ENCODE measurements around the gene CLMN. TPM values are rescaled to one million over a fixed set of nuclear protein-coding genes. Genes with fewer than 3 reads are reported as not detected.

Gene CLMN
- total and polyA plus RNA-seq, 9 of the 15 experiments (the other 6 are each of a cell fraction or from before 2014, with no cell fraction given), result 0.01 to 0.18 (median 0.07) TPM; not detected in 4

DNA sequence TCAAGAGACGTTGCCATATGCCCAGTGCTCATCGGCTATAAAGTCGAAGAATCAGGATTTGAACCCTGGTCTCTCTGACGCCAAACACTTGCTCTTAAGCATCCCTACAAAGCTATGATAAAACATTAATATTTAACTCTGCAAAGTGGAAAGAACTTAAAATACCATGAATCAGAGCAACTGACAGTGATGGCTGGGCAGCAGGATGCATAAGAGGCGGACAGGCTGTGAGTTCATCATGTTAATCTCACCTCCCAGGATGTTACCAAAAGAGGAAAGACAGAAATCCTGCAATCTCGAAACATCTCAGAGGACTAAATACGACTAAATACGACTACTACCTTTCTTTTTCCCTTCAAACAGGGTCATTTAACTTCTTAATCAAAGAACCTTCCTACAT, 168.1 kb downstream of the CLMN start:
- H3K36me3 ChIP-seq (ENCODE audit: control insufficient read depth, insufficient read depth, low read length), result no peaks in the 10 kb centered on the region
- H4K20me1 ChIP-seq (replicated peaks; ENCODE audit: control insufficient read depth, insufficient read depth, low read length), result no peaks in the 10 kb centered on the region
- H3K9me3 ChIP-seq (replicated peaks; ENCODE audit: control insufficient read depth, insufficient read depth, low read depth, low read length), result no peaks in the 10 kb centered on the region
- no peak for ATAC-seq
- H3K4me2 ChIP-seq (ENCODE audit: insufficient read depth, low read length), result no peak overlapping the region
- BruUV-seq (replicated peaks), result no TSS peak
- POLR2A ChIA-PET, result no interaction called here
- peaks cover 54% of the 10 kb centered on the region for H3K79me2 ChIP-seq (ENCODE audit: control insufficient read depth, insufficient read depth, low read length)
- no peak overlapping the region for H3K4me3 ChIP-seq
- intact Hi-C loops (cut with micrococcal nuclease) (no loop called here), in situ Hi-C loops (cut with MboI) (no loop called here)
- H3K27ac ChIP-seq (ENCODE audit: extremely low read depth, low read depth, low read length), result no peak overlapping the region
- no peak overlapping the region for H2AFZ ChIP-seq (ENCODE audit: low read depth, low read length)
- no peak for DNase-seq (ENCODE audit: extremely low read depth in 1 of 4, low spot score in 3 of 4)
- peaks cover 2 to 11% of the 10 kb centered on the region in 2 experiments; a peak in 3 of 5 replicates for H3K4me1 ChIP-seq (replicated peaks in 1 of 2; ENCODE audit: control insufficient read depth in 2 of 2, insufficient read depth in 2 of 2, low read length in 2 of 2)
- H3K9me1 ChIP-seq (ENCODE audit: control insufficient read depth, insufficient read depth, low read length), result no peaks in the 10 kb centered on the region
- H3K27me3 ChIP-seq (ENCODE audit: control insufficient read depth in 2 of 2, insufficient read depth in 2 of 2, low read length in 2 of 2), result no peaks in the 10 kb centered on the region
- H3K9ac ChIP-seq (ENCODE audit: insufficient read depth in 1 of 2, low read depth in 2 of 2, low read length in 2 of 2), result no peak overlapping the region
- 70% methylated on average over 8 of the region's 8 CpGs for WGBS (ENCODE audit: insufficient coverage, low coverage, missing lambda C conversion rate)
- CTCF ChIA-PET (ENCODE audit: low intra/inter-chr PET ratio), result no interaction called here
- no peak for FAIRE-seq
- TF ChIP-seq RBM25 (IDR thresholded peaks at IDR 0.05; ENCODE audit: low read depth, low read length, severe bottlenecking) (no peak), ILF3 (IDR thresholded peaks at IDR 0.05; ENCODE audit: borderline replicate concordance) (no peak), ZNF584 (CRISPR knock-in tag; IDR thresholded peaks at IDR 0.05; ENCODE audit: low read depth) (no peak), ZNF217 (CRISPR knock-in tag; IDR thresholded peaks at IDR 0.05) (no peak), SMARCE1 (IDR thresholded peaks at IDR 0.05) (no peak), SMARCC2 (IDR thresholded peaks at IDR 0.05; ENCODE audit: low read depth) (no peak), JUND (IDR thresholded peaks at IDR 0.05; ENCODE audit: borderline replicate concordance, low read depth, low read length) (no peak), JUND (tag; IDR thresholded peaks at IDR 0.05; ENCODE audit: borderline replicate concordance, low read depth, low read length) (no peak), MXI1 (IDR thresholded peaks at IDR 0.05; ENCODE audit: low read depth, low read length) (no peak), KLF1 (tag; IDR thresholded peaks at IDR 0.05) (no peak), ZNF232 (CRISPR knock-in tag; IDR thresholded peaks at IDR 0.05) (no peak), KDM2B (CRISPR knock-in tag; IDR thresholded peaks at IDR 0.05) (no peak)
- TF ChIP-seq, protein P1, sequence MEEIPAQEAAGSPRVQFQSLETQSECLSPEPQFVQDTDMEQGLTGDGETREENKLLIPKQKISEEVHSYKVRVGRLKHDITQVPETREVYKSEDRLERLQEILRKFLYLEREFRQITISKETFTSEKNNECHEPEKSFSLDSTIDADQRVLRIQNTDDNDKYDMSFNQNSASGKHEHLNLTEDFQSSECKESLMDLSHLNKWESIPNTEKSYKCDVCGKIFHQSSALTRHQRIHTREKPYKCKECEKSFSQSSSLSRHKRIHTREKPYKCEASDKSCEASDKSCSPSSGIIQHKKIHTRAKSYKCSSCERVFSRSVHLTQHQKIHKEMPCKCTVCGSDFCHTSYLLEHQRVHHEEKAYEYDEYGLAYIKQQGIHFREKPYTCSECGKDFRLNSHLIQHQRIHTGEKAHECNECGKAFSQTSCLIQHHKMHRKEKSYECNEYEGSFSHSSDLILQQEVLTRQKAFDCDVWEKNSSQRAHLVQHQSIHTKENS (CRISPR knock-in tag; IDR thresholded peaks at IDR 0.05), result no peak
- TF ChIP-seq, protein P2, sequence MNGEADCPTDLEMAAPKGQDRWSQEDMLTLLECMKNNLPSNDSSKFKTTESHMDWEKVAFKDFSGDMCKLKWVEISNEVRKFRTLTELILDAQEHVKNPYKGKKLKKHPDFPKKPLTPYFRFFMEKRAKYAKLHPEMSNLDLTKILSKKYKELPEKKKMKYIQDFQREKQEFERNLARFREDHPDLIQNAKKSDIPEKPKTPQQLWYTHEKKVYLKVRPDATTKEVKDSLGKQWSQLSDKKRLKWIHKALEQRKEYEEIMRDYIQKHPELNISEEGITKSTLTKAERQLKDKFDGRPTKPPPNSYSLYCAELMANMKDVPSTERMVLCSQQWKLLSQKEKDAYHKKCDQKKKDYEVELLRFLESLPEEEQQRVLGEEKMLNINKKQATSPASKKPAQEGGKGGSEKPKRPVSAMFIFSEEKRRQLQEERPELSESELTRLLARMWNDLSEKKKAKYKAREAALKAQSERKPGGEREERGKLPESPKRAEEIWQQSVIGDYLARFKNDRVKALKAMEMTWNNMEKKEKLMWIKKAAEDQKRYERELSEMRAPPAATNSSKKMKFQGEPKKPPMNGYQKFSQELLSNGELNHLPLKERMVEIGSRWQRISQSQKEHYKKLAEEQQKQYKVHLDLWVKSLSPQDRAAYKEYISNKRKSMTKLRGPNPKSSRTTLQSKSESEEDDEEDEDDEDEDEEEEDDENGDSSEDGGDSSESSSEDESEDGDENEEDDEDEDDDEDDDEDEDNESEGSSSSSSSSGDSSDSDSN (IDR thresholded peaks at IDR 0.05; ENCODE audit: borderline replicate concordance in 1 of 2, low read depth in 2 of 2, low read length in 2 of 2), result no peak
- TF ChIP-seq, protein P3, sequence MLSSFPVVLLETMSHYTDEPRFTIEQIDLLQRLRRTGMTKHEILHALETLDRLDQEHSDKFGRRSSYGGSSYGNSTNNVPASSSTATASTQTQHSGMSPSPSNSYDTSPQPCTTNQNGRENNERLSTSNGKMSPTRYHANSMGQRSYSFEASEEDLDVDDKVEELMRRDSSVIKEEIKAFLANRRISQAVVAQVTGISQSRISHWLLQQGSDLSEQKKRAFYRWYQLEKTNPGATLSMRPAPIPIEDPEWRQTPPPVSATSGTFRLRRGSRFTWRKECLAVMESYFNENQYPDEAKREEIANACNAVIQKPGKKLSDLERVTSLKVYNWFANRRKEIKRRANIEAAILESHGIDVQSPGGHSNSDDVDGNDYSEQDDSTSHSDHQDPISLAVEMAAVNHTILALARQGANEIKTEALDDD (IDR thresholded peaks at IDR 0.05), result no peak

Measured in K562 (cell line).